ENCODE data around the gene WDFY2. TPM values are rescaled to one million over a fixed set of nuclear protein-coding genes. Genes with fewer than 3 reads are reported as not detected.

The WDFY2 gene
- total RNA-seq, 5 donors from 2014 or later (not counting 1 experiment from before 2014, with no cell fraction given): 18.2 to 28.3 (median 20.0) TPM

- peaks cover 13 to 27% (median 14%) of the 10 kb centered on the region in 3 donors for H3K4me1 Mint-ChIP-seq
- no peaks in the 10 kb centered on the region for H3K9me3 Mint-ChIP-seq
- ChIA-PET CTCF (no interaction called here), POLR2A (interaction anchor here (0.7 to 1.2 kb wide), 3 partner anchors 168 to 651 kb away, joined by 3 to 5 read pairs (median 3); no protein-coding TSS in a partner anchor)
- Histone ChIP-seq H3K27me3 (replicated peaks in 1 of 2; ENCODE audit: control insufficient read depth in 2 of 2, extremely low read depth in 1 of 2, insufficient read depth in 2 of 2, low read length in 1 of 2) (no peaks in the 10 kb centered on the region), H3K4me3 (ENCODE audit: control insufficient read depth in 1 of 2, extremely low read depth in 1 of 2, low read length in 1 of 2) (no peak overlapping the region), H3K36me3 (ENCODE audit: control insufficient read depth in 2 of 2, extremely low read depth in 1 of 2, insufficient read depth in 1 of 2, low read length in 1 of 2) (peaks cover 0 to 20% of the 10 kb centered on the region in 2 donors), H3K9me3 (no peaks in the 10 kb centered on the region), H3K4me1 (ENCODE audit: control insufficient read depth in 1 of 2, extremely low read depth in 1 of 2, insufficient read depth in 2 of 2, low read length in 2 of 2) (peaks cover 0 to 8% of the 10 kb centered on the region in 2 experiments), H3K27ac (ENCODE audit: low read length) (no peak overlapping the region)
- no peak overlapping the region for H3K4me3 Mint-ChIP-seq
- DNase-seq (no peak), ATAC-seq (replicated peaks in 1 of 4) (peak in 1 of 4 experiments; percentile 31)
- H3K27ac Mint-ChIP-seq: peak overlapping the region in 1 of 2 donors; percentile 34
- 63% methylated on average over 3 of the region's 6 CpGs for WGBS (ENCODE audit: insufficient coverage)
- peaks cover 59% of the 10 kb centered on the region for H3K36me3 Mint-ChIP-seq
- H3K27me3 Mint-ChIP-seq: no peaks in the 10 kb centered on the region
Measured at GRCh38 chr13:51793570-51794271, 209.5 kb downstream of the WDFY2 start.

GRCh38 chr13:51794964-51795363 lies 210.7 kb downstream of the WDFY2 start:
- H3K36me3 ChIP-seq (ENCODE audit: control insufficient read depth in 2 of 2, extremely low read depth in 1 of 2, insufficient read depth in 1 of 2, low read length in 1 of 2): peaks cover 0 to 18% of the 10 kb centered on the region in 2 donors
- H3K27ac ChIP-seq (ENCODE audit: low read length): no peak overlapping the region
- peaks cover 49% of the 10 kb centered on the region for H3K36me3 Mint-ChIP-seq
- WGBS (ENCODE audit: insufficient coverage): 94% methylated on average over 3 of the region's 4 CpGs
- H3K27ac Mint-ChIP-seq: no peak overlapping the region
- H3K4me1 Mint-ChIP-seq: peaks cover 13 to 31% (median 14%) of the 10 kb centered on the region in 3 donors
- no peaks in the 10 kb centered on the region for H3K9me3 Mint-ChIP-seq
- H3K4me3 Mint-ChIP-seq: no peak overlapping the region
- H3K4me1 ChIP-seq (ENCODE audit: control insufficient read depth in 1 of 2, extremely low read depth in 1 of 2, insufficient read depth in 2 of 2, low read length in 2 of 2): peaks cover 0 to 8% of the 10 kb centered on the region in 2 experiments
- H3K9me3 ChIP-seq: no peaks in the 10 kb centered on the region
- CTCF ChIA-PET: interaction anchor here (0.9 to 1.4 kb wide), 3 partner anchors 18 to 361 kb away, joined by 3 to 7 read pairs (median 3); no protein-coding TSS in a partner anchor
- ATAC-seq (replicated peaks in 1 of 4) (no peak), DNase-seq (no peak)
- H3K27me3 ChIP-seq (replicated peaks in 1 of 2; ENCODE audit: control insufficient read depth in 2 of 2, extremely low read depth in 1 of 2, insufficient read depth in 2 of 2, low read length in 1 of 2): no peaks in the 10 kb centered on the region
- POLR2A ChIA-PET: interaction anchor here in 1 of 2 donors (0.9 kb wide), 1 partner anchor 342 kb away, joined by 3 read pairs; the partner anchor contains the start of gene INTS6
- H3K4me3 ChIP-seq (ENCODE audit: control insufficient read depth in 1 of 2, extremely low read depth in 1 of 2, low read length in 1 of 2): no peak overlapping the region
- H3K27me3 Mint-ChIP-seq: no peaks in the 10 kb centered on the region

GRCh38 chr13:51795419-51795818 lies 211.2 kb downstream of the WDFY2 start:
- no peak for ATAC-seq (replicated peaks in 1 of 4)
- Mint-ChIP-seq H3K4me1 (peaks cover 13 to 31% (median 16%) of the 10 kb centered on the region in 3 donors), H3K27ac (no peak overlapping the region), H3K9me3 (no peaks in the 10 kb centered on the region), H3K27me3 (no peaks in the 10 kb centered on the region), H3K4me3 (no peak overlapping the region), H3K36me3 (peaks cover 46% of the 10 kb centered on the region)
- no peak for DNase-seq
- Histone ChIP-seq H3K4me3 (ENCODE audit: control insufficient read depth in 1 of 2, extremely low read depth in 1 of 2, low read length in 1 of 2) (no peak overlapping the region), H3K36me3 (ENCODE audit: control insufficient read depth in 2 of 2, extremely low read depth in 1 of 2, insufficient read depth in 1 of 2, low read length in 1 of 2) (peaks cover 0 to 18% of the 10 kb centered on the region in 2 donors), H3K27ac (ENCODE audit: low read length) (no peak overlapping the region), H3K9me3 (no peaks in the 10 kb centered on the region), H3K4me1 (ENCODE audit: control insufficient read depth in 1 of 2, extremely low read depth in 1 of 2, insufficient read depth in 2 of 2, low read length in 2 of 2) (peaks cover 0 to 8% of the 10 kb centered on the region in 2 experiments), H3K27me3 (replicated peaks in 1 of 2; ENCODE audit: control insufficient read depth in 2 of 2, extremely low read depth in 1 of 2, insufficient read depth in 2 of 2, low read length in 1 of 2) (no peaks in the 10 kb centered on the region)
- ChIA-PET CTCF (interaction anchor here (0.9 to 2.9 kb wide), 4 partner anchors 17 to 670 kb away, joined by 3 to 10 read pairs (median 5); no protein-coding TSS in a partner anchor), POLR2A (interaction anchor here in 1 of 2 donors (0.9 kb wide), 1 partner anchor 342 kb away, joined by 3 read pairs; the partner anchor contains the start of gene INTS6)
- WGBS (ENCODE audit: insufficient coverage): no CpG with 5 or more reads among the region's 2 CpGs

GRCh38 chr13:51796546-51796945 lies 212.3 kb downstream of the WDFY2 start:
- Histone ChIP-seq H3K27ac (ENCODE audit: low read length) (no peak overlapping the region), H3K4me1 (ENCODE audit: control insufficient read depth in 1 of 2, extremely low read depth in 1 of 2, insufficient read depth in 2 of 2, low read length in 2 of 2) (peaks cover 0 to 13% of the 10 kb centered on the region in 2 experiments), H3K36me3 (ENCODE audit: control insufficient read depth in 2 of 2, extremely low read depth in 1 of 2, insufficient read depth in 1 of 2, low read length in 1 of 2) (peaks cover 0 to 18% of the 10 kb centered on the region in 2 donors), H3K4me3 (ENCODE audit: control insufficient read depth in 1 of 2, extremely low read depth in 1 of 2, low read length in 1 of 2) (no peak overlapping the region), H3K9me3 (no peaks in the 10 kb centered on the region), H3K27me3 (replicated peaks in 1 of 2; ENCODE audit: control insufficient read depth in 2 of 2, extremely low read depth in 1 of 2, insufficient read depth in 2 of 2, low read length in 1 of 2) (no peaks in the 10 kb centered on the region)
- peaks cover 18 to 37% (median 25%) of the 10 kb centered on the region in 3 donors for H3K4me1 Mint-ChIP-seq
- no peak for DNase-seq
- 100% methylated on average over 6 of the region's 7 CpGs for WGBS (ENCODE audit: insufficient coverage)
- no peak for ATAC-seq (replicated peaks in 1 of 4)
- no peaks in the 10 kb centered on the region for H3K27me3 Mint-ChIP-seq
- CTCF ChIA-PET: interaction anchor here (0.6 to 3.4 kb wide), 10 partner anchors 19 to 671 kb away, joined by 5 to 85 read pairs (median 13); no protein-coding TSS in a partner anchor
- H3K4me3 Mint-ChIP-seq: no peak overlapping the region
- peaks cover 39% of the 10 kb centered on the region for H3K36me3 Mint-ChIP-seq
- no peak overlapping the region for H3K27ac Mint-ChIP-seq
- POLR2A ChIA-PET: interaction anchor here in 1 of 2 donors (1.1 kb wide), 1 partner anchor 376 kb away, joined by 5 read pairs; no protein-coding TSS in a partner anchor
- H3K9me3 Mint-ChIP-seq: no peaks in the 10 kb centered on the region

- ATAC-seq (replicated peaks in 1 of 4) (peak; percentile 60 to 75 (median 70)), DNase-seq (peak in 34 of 35 experiments; percentile 17 to 81 (median 56))
- Mint-ChIP-seq H3K9me3 (no peaks in the 10 kb centered on the region), H3K4me1 (peaks cover 28 to 51% (median 37%) of the 10 kb centered on the region in 3 donors), H3K27ac (peak overlapping the region in 1 of 2 donors; percentile 55), H3K4me3 (no peak overlapping the region), H3K27me3 (no peaks in the 10 kb centered on the region), H3K36me3 (peaks cover 26% of the 10 kb centered on the region)
- ChIA-PET CTCF (interaction anchor here (0.6 to 3.4 kb wide), 44 partner anchors 15 to 672 kb away, joined by 3 to 85 read pairs (median 4); partner anchors contain the start of gene INTS6 (in 1 of the 2)), POLR2A (interaction anchor here (0.6 to 1.1 kb wide), 5 partner anchors 344 to 400 kb away, joined by 4 to 8 read pairs (median 5); partner anchors contain the start of gene INTS6 (in 2 of the 2))
- Histone ChIP-seq H3K27me3 (replicated peaks in 1 of 2; ENCODE audit: control insufficient read depth in 2 of 2, extremely low read depth in 1 of 2, insufficient read depth in 2 of 2, low read length in 1 of 2) (no peaks in the 10 kb centered on the region), H3K4me3 (ENCODE audit: control insufficient read depth in 1 of 2, extremely low read depth in 1 of 2, low read length in 1 of 2) (no peak overlapping the region), H3K9me3 (no peaks in the 10 kb centered on the region), H3K36me3 (ENCODE audit: control insufficient read depth in 2 of 2, extremely low read depth in 1 of 2, insufficient read depth in 1 of 2, low read length in 1 of 2) (peaks cover 0 to 15% of the 10 kb centered on the region in 2 donors), H3K4me1 (ENCODE audit: control insufficient read depth in 1 of 2, extremely low read depth in 1 of 2, insufficient read depth in 2 of 2, low read length in 2 of 2) (peaks cover 10 to 26% of the 10 kb centered on the region in 2 experiments), H3K27ac (ENCODE audit: low read length) (no peak overlapping the region)
- WGBS (ENCODE audit: insufficient coverage): 55% methylated on average over 8 of the region's 12 CpGs
Measured at GRCh38 chr13:51797664-51798488, 213.6 kb downstream of the WDFY2 start.

Measured in T-cell (primary cell).